WTC11 (cell line): ENCODE results near the gene RRP1.

ENCODE experiments used
- CREM ChIP-seq: sonication (generic); formaldehyde crosslinking; IDR thresholded peaks from 2 replicates; pipeline ENCODE4 v1.8.1; 2022; ENCODE audit warnings: mild to moderate bottlenecking, missing genetic modification reagents, moderate library complexity
- ESRRA ChIP-seq: sonication (generic); formaldehyde crosslinking; IDR thresholded peaks from 2 replicates; pipeline ENCODE4 v1.8.1; 2022; ENCODE audit warnings: mild to moderate bottlenecking, missing genetic modification reagents, borderline replicate concordance
- TCF7 ChIP-seq: sonication (generic); formaldehyde crosslinking; IDR thresholded peaks from 2 replicates; pipeline ENCODE4 v1.8.0; 2022; ENCODE audit warnings: mild to moderate bottlenecking, low read depth, missing genetic modification reagents, moderate library complexity
- TF ChIP-seq, protein P1 (sequence below): fragments of 200-600 bp; IDR thresholded peaks from 2 replicates; pipeline ENCODE4 v1.8.0; 2022; ENCODE audit warnings: antibody characterized with exemption
- TF ChIP-seq, protein P2 (sequence below): sonication (generic); formaldehyde crosslinking; IDR thresholded peaks from 2 replicates; pipeline ENCODE4 v1.8.0; 2023; ENCODE audit warnings: missing genetic modification reagents
- TF ChIP-seq, protein P3 (sequence below): sonication (generic); formaldehyde crosslinking; IDR thresholded peaks from 2 replicates; pipeline ENCODE4 v1.8.1; 2022; ENCODE audit warnings: low read depth, mild to moderate bottlenecking, moderate library complexity, missing genetic modification reagents, borderline replicate concordance
- TF ChIP-seq, protein P4 (sequence below): sonication (generic); formaldehyde crosslinking; IDR thresholded peaks from 2 replicates; pipeline ENCODE4 v1.8.1; 2023; ENCODE audit warnings: mild to moderate bottlenecking, missing genetic modification reagents, borderline replicate concordance
- TF ChIP-seq, protein P5 (sequence below): sonication (generic); formaldehyde crosslinking; IDR thresholded peaks from 2 replicates; pipeline ENCODE4 v1.8.1; 2023; ENCODE audit warnings: mild to moderate bottlenecking, missing genetic modification reagents, moderate library complexity

DNA sequence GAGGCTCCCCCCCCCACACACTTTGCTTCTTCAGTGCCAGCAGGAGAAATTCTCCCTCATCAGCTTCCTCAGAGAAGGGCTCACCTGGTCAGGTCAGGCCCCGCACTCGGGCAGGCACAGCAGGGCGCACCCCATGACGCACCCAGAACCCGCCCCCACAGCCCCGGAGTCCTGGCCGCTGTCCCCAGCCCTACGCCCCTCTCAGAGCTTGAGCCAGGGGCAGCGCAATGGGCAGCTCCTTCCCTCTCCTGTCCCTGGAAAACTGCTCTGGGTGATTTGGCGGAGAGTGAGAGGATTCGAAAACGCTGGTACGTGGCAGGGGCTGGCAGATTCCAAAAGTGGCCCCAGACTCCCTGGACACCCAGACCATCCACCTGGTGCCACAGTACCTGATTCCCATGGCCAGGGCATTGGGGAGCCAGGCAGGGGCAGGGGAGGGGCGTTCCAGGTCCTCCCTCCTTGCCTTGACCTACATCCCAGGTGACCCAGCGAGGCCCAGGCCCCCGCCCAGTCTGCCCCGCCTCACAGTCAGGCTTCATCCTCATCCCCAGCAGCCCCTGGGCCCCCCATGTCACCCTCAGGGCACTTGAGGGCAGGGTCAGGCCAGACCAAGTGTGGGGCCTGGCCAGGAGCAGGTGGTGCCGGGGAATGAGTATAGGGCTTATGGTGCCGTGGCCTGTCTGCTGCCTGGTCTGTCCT lies 23.7 kb downstream of the RRP1 start:
- TF ChIP-seq, protein P1, sequence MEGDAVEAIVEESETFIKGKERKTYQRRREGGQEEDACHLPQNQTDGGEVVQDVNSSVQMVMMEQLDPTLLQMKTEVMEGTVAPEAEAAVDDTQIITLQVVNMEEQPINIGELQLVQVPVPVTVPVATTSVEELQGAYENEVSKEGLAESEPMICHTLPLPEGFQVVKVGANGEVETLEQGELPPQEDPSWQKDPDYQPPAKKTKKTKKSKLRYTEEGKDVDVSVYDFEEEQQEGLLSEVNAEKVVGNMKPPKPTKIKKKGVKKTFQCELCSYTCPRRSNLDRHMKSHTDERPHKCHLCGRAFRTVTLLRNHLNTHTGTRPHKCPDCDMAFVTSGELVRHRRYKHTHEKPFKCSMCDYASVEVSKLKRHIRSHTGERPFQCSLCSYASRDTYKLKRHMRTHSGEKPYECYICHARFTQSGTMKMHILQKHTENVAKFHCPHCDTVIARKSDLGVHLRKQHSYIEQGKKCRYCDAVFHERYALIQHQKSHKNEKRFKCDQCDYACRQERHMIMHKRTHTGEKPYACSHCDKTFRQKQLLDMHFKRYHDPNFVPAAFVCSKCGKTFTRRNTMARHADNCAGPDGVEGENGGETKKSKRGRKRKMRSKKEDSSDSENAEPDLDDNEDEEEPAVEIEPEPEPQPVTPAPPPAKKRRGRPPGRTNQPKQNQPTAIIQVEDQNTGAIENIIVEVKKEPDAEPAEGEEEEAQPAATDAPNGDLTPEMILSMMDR: no peak
- TF ChIP-seq, protein P2, sequence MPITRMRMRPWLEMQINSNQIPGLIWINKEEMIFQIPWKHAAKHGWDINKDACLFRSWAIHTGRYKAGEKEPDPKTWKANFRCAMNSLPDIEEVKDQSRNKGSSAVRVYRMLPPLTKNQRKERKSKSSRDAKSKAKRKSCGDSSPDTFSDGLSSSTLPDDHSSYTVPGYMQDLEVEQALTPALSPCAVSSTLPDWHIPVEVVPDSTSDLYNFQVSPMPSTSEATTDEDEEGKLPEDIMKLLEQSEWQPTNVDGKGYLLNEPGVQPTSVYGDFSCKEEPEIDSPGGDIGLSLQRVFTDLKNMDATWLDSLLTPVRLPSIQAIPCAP (CRISPR knock-in tag): no peak
- no peak for TF ChIP-seq TCF7 (CRISPR knock-in tag)
- TF ChIP-seq, protein P3, sequence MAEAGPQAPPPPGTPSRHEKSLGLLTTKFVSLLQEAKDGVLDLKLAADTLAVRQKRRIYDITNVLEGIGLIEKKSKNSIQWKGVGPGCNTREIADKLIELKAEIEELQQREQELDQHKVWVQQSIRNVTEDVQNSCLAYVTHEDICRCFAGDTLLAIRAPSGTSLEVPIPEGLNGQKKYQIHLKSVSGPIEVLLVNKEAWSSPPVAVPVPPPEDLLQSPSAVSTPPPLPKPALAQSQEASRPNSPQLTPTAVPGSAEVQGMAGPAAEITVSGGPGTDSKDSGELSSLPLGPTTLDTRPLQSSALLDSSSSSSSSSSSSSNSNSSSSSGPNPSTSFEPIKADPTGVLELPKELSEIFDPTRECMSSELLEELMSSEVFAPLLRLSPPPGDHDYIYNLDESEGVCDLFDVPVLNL (CRISPR knock-in tag): no peak
- no peak for TF ChIP-seq CREM (CRISPR knock-in tag)
- TF ChIP-seq, protein P4, sequence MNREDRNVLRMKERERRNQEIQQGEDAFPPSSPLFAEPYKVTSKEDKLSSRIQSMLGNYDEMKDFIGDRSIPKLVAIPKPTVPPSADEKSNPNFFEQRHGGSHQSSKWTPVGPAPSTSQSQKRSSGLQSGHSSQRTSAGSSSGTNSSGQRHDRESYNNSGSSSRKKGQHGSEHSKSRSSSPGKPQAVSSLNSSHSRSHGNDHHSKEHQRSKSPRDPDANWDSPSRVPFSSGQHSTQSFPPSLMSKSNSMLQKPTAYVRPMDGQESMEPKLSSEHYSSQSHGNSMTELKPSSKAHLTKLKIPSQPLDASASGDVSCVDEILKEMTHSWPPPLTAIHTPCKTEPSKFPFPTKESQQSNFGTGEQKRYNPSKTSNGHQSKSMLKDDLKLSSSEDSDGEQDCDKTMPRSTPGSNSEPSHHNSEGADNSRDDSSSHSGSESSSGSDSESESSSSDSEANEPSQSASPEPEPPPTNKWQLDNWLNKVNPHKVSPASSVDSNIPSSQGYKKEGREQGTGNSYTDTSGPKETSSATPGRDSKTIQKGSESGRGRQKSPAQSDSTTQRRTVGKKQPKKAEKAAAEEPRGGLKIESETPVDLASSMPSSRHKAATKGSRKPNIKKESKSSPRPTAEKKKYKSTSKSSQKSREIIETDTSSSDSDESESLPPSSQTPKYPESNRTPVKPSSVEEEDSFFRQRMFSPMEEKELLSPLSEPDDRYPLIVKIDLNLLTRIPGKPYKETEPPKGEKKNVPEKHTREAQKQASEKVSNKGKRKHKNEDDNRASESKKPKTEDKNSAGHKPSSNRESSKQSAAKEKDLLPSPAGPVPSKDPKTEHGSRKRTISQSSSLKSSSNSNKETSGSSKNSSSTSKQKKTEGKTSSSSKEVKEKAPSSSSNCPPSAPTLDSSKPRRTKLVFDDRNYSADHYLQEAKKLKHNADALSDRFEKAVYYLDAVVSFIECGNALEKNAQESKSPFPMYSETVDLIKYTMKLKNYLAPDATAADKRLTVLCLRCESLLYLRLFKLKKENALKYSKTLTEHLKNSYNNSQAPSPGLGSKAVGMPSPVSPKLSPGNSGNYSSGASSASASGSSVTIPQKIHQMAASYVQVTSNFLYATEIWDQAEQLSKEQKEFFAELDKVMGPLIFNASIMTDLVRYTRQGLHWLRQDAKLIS (CRISPR knock-in tag): no peak
- TF ChIP-seq ESRRA (CRISPR knock-in tag): no peak
- TF ChIP-seq, protein P5, sequence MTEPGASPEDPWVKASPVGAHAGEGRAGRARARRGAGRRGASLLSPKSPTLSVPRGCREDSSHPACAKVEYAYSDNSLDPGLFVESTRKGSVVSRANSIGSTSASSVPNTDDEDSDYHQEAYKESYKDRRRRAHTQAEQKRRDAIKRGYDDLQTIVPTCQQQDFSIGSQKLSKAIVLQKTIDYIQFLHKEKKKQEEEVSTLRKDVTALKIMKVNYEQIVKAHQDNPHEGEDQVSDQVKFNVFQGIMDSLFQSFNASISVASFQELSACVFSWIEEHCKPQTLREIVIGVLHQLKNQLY (CRISPR knock-in tag): no peak
